HS-27A (cell line): ENCODE data around the gene RASSF5.

ENCODE experiments used
- DNase-seq: peaks from one replicate; pipeline ENCODE4 v3.0.0-alpha.2; 2012; ENCODE audit warnings: low read depth, missing footprints

The RASSF5 gene

GRCh38 chr1:206635080-206635977, 128.0 kb downstream of the RASSF5 start, which contains the start of gene DYRK3:
DYRK3 (plus strand) TSS chr1:206635536; CDS start chr1:206635704, 168 bp downstream.
- DNase-seq, result peak; percentile 59

DNA sequence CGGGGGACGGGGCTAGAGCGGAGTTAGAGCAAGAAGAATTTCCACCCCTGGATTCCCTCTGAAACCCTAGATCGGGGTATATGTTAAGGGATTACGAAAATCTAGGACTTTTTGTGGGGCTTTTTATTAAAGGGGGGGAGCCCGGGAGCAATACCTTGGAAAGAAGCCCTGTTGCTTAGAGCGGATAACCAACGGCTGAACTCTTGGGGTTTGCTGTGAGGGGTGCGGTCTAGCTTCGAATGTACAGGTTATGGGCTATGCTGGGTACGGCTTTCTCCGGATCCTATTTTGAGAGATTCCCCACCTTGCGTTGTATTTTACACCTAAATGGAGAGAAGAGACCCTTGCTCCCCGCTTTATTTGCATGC, 128.6 kb downstream of the RASSF5 start:
- DNase-seq, result no peak

DNA sequence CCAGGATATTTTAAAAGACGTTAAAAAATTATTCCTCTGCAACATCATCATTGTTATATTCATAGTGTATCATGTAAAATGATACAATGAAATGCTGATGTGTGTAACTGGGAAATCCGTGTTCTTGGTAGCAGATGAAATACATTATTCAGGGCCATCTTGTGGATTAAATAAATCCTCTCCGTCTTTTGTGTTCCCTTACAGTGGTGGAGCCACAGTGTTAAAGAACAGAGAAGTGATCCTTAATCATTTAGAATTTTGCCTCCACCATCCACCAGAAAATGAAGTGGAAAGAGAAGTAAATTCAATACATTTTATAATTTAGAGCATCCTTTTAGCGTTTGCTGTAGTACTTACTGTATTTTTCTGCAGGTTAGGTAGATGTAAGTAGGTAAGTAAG, 129.3 kb downstream of the RASSF5 start:
- no peak for DNase-seq

- DNase-seq, result no peak
Measured at GRCh38 chr1:206637605-206638004, 130.3 kb downstream of the RASSF5 start.
